HepG2 (cell line): ENCODE measurements around the gene SEBOX.

Experiments
- AFF4 ChIP-seq: sonication (generic); formaldehyde crosslinking; IDR thresholded peaks from 2 replicates; pipeline ENCODE4 v1.4.0; 2020; ENCODE audit warnings: missing genetic modification reagents
- ELF1 ChIP-seq: sonication (generic); formaldehyde crosslinking; IDR thresholded peaks from 2 replicates; pipeline ENCODE4 v1.4.0; 2020; ENCODE audit warnings: missing genetic modification reagents
- JUNB ChIP-seq: sonication (generic); formaldehyde crosslinking; IDR thresholded peaks from 2 replicates; pipeline ENCODE4 v1.8.0; 2022; ENCODE audit warnings: missing genetic modification reagents, mild to moderate bottlenecking, borderline replicate concordance
- ZBTB14 ChIP-seq: sonication (generic); formaldehyde crosslinking; IDR thresholded peaks from 2 replicates; pipeline ENCODE4 v1.4.0; 2020; ENCODE audit warnings: missing genetic modification reagents
- ZBTB26 ChIP-seq: IDR thresholded peaks from 2 replicates; pipeline ENCODE4 v1.6.1; 2016; ENCODE audit warnings: missing compliant biosample characterization, missing genetic modification reagents, borderline replicate concordance
- ZC3H4 ChIP-seq: sonication (generic); formaldehyde crosslinking; IDR thresholded peaks from 2 replicates; pipeline ENCODE4 v1.4.0; 2020; ENCODE audit warnings: missing genetic modification reagents, borderline replicate concordance
- ZSCAN30 ChIP-seq: sonication (generic); formaldehyde crosslinking; IDR thresholded peaks from 2 replicates; pipeline ENCODE4 v1.5.0; 2020; ENCODE audit warnings: mild to moderate bottlenecking, missing genetic modification reagents

GRCh38 chr17:28317966-28318758, 46.8 kb downstream of the SEBOX start:
- TF ChIP-seq ELF1 (CRISPR knock-in tag) (no peak), ZSCAN30 (CRISPR knock-in tag) (no peak), AFF4 (CRISPR knock-in tag) (no peak), JUNB (CRISPR knock-in tag) (0 out of 2 replicates have a peak, but pooled peaks have one; percentile 34), ZBTB14 (CRISPR knock-in tag) (no peak), ZBTB26 (CRISPR knock-in tag) (no peak), ZC3H4 (CRISPR knock-in tag) (peak; percentile 58; the same call in 1 of the 2 replicates)
